ENCODE data around the gene UBE2QL1.

UBE2QL1 gene

DNA sequence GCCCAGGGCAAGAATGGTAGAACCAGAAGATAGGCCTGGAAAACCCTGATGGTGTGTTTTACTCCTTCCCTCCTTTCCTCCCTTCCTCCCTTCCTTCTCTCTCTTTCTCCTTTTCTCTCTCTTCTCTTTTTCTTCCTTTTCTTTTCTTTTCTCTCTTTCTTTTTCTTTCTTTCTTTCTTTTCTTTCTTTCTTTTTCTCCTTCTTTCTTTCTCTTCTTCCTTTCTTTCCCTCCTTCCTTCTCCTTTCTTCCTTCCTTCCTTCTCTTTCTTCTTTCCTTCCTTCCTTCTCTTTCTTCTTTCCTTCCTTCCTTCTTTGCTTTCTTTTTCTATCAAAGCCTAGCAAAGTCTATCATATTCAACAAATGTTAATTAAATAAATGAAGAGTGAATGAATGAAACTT lies 24.0 kb upstream of the UBE2QL1 start:
- FAIRE-seq, result no peak
- DNase-seq (ENCODE audit: insufficient read length, low spot score), result no peak

DNA sequence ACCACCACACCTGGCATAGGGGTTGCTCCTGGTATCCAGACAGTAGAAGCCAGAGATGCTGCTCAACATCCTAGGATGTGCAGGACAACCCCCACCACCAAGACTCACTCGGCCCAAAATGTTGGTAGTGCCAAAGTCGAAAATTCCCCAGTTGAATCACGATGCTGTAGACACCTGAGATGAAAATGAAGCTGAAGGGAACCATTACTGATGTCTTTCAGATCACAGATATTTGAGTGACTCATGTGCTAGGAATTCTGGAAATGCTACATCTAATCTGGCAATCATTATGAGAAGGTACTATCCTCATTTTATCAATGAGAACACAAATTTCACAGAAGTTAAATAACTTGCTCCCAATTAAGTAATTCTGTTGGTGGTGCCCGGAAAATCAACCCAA lies 21.0 kb upstream of the UBE2QL1 start:
- DNase-seq (ENCODE audit: insufficient read length, low spot score) (no peak), FAIRE-seq (no peak)

DNA sequence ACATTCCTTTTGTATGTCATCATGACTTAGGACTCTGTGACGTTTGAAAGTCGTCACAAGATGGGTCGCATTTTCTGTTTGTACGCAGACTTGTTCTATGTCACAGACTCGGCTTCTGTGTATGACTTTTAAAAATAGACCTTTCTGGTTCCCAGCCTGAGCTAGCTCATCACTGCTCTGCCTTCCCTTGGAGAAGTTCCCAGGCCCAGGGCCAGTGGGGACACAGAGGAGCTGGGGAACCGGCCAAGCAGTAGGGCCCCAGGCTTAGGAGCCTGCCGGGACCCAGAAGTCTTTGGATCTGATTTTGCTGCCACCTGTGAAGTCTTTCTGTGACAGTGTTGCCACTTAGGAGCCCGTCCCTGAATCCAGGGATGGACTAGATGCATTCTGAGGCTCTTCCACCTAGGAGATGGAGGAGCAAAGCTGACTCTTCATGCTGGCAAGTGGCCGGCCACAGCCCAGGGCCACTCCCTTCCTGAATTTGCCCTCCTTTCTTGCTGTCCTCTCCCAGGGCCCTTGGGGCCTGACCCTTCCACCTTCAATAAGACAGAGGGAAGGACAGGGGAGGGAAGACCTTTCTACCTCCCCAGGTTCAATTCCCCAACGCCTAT lies 18.1 kb upstream of the UBE2QL1 start:
- no peak for DNase-seq (ENCODE audit: insufficient read length, low spot score)
- no peak for FAIRE-seq

DNA sequence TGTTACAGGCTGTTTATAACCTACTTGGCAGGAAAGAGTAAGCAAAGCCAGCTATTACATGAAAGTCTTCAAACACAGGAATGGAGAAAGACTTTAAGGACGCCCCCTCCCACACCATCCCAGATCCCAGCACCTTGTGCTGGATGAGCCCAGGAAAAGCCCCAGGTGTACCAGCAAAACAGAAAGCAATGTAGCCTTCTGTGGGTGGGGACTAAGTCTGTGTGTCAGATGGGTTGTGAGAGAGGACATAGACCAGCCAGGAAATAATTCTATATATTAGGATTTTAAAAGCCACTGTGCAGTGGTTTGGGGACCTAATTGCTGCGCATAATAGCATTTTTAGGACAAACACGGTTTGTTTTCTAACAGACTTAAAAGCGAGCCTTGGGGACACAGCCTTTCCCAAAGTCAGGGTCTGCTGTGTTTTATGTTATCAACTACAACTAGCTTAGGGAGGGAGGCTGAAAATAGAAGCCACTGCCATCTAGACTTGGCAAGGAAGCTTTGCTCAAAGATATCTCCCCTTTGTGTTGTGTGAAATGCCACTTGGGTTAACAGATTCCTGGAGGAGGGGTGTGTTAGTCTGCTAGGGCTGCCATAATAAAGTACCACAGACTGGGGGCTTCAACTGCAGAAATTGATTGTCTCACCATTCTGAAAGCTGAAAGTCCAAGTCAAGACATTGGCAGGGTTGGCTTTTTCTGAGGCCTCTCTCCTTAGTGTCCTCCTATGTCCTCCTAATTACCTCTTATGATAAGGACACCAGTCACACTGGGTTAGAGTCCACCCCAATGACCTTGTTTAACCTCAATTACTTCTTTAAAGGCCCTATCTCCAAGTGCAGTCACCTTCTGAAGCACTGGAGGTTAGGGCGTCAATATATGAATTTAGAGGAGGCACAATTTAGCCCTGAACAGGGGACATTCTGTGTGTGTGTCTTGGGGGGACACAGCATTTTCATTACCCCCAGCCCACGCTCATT lies 17.2 kb upstream of the UBE2QL1 start:
- FAIRE-seq, result no peak
- no peak for DNase-seq (ENCODE audit: insufficient read length, low spot score)

DNA sequence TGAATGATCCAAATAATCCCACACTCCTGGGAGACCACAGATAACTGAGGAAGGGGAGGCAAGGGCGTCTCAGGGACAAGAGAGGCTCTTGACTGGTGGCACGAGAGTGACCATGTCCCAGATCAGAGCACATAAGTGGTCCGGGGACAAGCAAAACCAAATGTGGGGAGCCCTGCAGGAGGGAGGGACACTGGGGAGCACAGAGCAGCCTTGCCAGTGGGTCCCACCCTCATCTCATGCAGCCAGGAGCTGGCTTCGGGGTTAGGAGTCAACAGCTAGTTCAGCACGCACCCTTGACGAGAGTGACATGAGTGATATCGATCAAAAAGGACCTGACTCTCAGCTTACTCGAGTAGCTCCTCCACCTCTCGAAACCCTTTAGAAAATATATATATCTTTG lies 16.5 kb upstream of the UBE2QL1 start:
- FAIRE-seq (peak; percentile 9), DNase-seq (ENCODE audit: insufficient read length, low spot score) (no peak)

DNA sequence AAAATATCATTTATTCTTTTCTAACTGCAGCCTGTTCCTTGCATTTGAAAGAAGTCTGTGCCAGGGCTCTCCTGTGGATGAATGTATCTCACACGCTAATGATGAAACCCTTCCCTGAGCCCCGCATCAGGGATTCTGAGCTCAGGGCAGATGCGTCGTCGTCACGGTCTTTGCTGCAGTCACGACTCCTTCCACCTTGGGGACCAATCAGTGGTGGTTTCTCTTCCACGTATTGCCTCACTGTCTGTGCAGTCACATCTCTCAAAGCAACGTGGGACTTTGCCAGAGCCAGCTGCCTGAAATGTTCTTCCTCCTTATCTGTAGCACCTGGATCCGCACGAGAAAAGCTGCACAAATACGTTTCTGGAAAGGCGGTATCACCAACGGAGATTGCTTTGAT lies 13.9 kb upstream of the UBE2QL1 start:
- no peak for DNase-seq (ENCODE audit: insufficient read length, low spot score)
- FAIRE-seq, result no peak

DNA sequence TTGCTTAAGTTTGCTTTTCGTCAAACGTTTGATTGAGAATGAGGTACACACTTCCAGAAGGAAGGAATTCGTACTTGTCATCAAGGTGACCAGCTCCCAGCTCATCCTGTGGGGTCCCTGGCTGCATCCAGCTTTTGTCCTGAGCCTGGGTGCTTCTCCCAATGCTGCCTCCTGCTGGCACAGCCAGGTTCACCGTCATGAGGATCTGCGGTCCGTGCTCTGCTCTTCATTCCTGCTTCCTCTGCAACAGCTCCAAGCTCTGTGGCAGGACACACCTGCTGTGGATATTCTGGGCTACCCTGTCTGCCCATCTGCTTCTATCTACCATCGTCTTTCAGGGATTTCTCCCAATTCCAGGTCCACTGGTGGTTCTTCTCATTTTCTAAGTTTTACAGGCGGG lies 13.3 kb upstream of the UBE2QL1 start:
- DNase-seq (ENCODE audit: insufficient read length, low spot score) (no peak), FAIRE-seq (peak; percentile 4)

DNA sequence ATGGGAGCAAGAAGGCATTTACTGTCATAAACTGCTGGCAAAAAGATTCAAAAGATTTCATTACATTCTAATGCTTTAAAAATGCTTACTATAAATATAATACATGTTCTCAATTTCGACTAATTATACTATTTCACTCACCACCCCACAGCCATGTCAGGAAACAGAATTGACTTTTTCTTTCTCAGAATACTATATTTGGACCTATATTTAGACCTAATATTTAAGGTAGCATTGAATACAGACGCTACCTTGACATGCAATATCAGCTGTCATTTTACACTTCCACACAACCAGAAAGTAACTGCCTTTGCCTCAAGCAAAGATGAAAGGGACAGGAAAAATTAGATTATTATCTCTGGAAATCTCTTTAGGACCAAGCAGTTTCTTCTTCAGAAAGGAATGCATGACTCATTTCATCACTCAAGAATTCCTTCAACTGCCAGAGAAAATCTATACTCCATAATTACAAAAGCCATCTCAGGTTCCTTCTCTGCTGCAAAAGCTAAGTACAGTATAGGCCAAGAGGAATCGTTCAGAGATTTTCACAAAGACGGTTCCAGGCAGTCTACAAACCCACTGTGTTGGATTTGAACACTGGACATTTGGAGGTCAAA lies 11.8 kb upstream of the UBE2QL1 start:
- DNase-seq (ENCODE audit: insufficient read length, low spot score), result peak; percentile 76
- FAIRE-seq, result peak; percentile 16

DNA sequence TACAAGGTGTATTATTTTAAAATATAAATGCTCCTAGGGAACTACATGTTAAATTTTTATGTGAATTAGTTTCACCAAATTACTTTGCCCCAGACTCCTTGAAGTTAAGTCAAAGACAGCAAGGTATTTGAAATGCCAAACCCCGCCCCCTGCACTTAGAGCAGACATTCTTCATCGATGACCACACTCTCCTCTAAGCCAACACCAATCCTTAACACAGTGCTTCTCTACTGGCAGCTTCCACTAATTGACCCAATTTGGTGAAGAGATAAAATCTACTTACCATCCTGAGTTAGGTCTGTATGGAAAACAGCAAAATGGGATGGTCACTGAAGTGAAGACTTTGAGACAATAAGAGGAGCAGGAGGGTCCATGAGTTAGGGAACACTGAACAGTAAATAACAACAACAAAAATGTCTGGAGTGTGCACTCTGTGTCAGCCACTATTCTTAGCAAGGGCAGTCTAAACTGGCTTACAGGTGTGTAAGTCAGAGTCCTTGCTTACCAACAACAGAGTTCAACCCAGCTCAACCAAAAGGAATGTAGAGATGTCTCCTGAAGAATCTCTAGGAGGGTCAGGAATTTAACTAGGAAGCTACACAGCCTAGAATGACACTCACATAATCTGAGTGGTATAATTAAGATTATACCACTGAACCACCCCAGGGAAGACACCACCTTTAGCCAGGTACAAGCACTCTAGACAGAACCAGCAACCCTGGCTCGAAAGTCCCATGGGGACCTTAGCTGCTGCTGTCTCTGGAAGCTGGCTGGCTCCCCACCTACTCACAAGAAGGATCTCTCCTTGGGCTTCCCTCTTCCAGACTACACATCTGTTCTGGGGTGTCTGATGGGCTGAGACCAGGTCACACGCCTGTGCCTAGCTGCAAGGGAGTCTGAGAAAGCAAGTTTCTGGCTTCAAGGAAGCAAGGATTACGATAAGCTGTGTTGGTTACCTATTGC lies 8.8 kb upstream of the UBE2QL1 start:
- FAIRE-seq (peak; percentile 72), DNase-seq (ENCODE audit: insufficient read length, low spot score) (no peak)

DNA sequence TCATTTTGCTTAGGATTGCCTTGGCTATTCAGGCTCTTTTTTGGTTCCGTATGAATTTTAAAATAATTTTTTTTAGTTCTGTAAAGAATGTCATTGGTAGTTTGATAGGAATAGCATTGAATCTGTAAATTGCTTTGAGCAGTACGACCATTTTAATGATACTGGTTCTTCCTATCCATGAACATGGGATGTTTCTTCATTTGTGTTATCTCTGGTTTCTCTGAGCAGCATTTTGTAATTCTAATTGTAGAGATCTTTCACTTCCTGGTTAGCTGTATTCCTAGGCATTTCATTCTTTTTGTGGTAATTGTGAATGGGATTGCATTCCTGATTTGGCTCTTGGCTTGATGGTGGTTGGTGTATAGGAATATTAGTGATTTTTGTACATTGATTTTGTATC lies 6.3 kb upstream of the UBE2QL1 start:
- FAIRE-seq, result no peak
- DNase-seq (ENCODE audit: insufficient read length, low spot score), result no peak

DNA sequence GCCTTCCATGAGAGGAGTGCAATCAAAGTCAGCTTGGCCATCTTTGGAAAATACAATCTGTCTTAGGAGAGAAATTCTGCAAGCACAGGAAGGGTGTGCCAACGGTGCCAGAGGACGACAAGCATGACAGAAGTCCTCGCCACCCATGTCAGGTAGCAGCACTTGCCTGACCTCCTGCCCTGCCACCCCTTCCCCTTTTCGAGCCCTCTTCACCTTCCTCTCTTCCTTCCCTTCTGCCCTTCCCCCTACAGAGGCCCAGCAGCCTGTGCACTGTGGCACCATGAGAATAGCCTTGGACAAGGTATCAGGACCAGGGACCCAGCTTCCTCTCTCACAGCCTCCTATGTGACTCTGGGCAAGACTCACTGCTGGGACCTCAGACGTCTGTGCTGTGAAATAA lies 5.3 kb upstream of the UBE2QL1 start:
- no peak for DNase-seq (ENCODE audit: insufficient read length, low spot score)
- no peak for FAIRE-seq

DNA sequence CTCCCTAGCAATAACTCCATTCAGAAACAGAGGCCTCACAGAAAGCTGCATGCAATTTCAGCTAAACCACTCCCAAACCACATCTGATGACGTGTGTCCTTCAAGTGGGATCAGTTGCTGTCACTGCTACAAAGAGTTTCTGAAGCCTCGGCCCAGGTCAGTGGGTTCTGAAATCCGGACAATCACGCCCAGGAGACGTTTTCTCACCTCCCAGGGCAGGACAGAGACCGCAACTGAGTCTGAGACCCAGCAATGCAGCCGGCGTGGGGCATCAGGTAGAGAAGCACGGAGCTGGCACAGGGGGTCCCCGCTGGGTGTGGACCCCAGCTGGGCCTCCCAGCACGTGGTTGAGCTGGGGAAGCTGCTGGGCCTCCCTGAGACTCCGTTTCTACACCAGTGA lies 2.6 kb upstream of the UBE2QL1 start:
- FAIRE-seq (no peak), DNase-seq (ENCODE audit: insufficient read length, low spot score) (no peak)

DNA sequence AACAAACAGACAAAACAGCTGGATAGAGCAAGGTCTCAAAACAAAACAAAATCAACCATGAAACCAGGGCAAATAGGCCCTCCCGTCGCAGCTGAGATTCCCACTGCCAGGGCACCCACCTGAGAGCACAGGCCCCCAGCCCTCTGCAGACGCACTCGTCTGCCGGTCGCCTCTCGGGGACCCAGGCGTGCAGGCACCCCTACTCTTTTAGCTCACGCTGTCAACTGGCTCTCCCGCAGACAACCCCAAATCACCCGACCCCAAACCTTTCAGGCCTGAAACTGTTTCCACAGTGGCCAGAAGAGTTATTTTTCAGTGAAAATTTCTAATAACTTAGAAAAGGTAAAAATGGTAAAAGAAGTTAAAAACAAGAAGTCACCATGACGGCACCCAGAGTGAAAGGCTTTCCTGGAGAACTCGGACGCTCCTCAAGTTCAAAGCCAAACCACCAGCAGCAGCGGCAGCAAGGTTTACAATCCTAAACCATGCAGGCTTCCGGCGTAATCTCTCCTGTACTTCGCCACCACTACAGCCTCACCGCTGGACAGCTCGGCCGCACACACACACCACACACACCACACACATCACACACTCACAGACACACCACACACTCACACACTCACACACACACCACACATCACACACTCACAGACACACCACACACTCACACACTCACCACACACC lies 1.9 kb upstream of the UBE2QL1 start:
- DNase-seq (ENCODE audit: insufficient read length, low spot score) (no peak), FAIRE-seq (no peak)

DNA sequence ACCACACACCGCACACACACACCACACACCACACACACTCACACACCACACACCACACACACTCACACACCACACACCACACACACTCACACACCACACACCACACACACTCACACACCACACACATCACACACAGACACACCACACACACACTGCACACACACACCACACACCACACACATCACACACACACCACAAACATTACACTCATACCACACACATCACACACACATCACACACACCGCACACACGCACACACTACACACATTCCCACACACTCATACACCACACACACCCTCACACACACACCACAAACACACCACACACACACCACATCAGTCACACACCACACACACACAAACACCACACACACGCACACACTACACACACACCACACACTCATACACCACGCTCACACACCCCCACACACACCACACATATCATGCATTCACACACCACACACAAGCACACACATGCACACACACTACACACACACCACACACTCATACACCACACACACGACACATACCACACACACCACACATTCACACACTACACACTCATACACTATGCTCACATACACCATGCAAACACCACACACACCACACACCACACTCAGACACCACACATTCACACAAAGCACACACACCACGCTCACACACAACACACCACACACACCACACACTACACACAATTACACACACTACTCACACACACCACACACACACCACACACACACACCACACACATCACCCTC lies 1.1 kb upstream of the UBE2QL1 start:
- no peak for DNase-seq (ENCODE audit: insufficient read length, low spot score)
- FAIRE-seq, result peak; percentile 100

DNA sequence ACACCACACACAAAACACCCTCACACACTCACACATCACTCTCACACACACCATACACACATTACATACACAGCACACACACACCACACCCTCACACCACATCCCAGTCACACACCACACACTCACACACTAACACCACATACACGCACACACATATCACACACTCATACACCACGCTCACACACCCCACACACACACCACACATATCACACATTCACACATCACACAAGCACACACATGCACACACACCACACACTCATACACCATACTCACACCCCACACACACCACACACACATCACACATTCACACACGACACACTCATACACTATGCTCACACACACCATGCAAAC lies 543 bp upstream of the UBE2QL1 start:
- no peak for DNase-seq (ENCODE audit: insufficient read length, low spot score)
- no peak for FAIRE-seq

DNA sequence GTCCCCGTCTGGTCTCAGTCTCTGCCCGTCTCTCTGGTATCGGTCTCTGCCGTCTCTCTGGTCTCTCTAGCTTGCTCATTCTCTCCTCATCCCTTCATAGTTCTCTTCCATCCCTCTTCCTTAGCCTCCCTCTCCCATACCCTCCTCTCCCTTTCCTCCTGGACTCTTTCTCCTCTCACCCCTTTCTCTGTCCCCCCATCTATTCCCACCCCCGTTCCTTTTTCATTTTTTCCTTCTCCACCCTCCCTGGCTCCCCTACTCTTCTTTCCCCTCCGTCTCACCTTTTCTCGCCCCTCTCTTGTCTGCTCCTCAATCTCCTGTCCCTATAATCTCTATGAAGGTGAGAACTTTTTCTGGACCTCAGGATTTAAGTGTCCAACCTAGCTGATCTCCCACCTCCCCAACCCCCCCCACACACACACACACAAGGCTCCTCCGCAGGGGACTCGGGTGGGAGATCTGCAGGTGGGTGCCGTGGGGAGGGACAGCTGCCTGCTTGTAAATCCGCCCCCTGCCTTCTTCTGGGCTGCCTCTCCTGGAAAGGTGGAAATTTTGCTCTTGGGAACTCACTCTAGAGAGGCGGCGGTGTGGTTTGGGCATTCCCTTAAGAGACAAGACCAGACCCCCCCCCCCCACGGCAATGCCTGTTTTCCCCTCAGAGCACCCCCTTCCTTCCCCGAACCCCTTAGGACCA lies 953 bp downstream of the UBE2QL1 start:
- FAIRE-seq, result no peak
- no peak for DNase-seq (ENCODE audit: insufficient read length, low spot score)

DNA sequence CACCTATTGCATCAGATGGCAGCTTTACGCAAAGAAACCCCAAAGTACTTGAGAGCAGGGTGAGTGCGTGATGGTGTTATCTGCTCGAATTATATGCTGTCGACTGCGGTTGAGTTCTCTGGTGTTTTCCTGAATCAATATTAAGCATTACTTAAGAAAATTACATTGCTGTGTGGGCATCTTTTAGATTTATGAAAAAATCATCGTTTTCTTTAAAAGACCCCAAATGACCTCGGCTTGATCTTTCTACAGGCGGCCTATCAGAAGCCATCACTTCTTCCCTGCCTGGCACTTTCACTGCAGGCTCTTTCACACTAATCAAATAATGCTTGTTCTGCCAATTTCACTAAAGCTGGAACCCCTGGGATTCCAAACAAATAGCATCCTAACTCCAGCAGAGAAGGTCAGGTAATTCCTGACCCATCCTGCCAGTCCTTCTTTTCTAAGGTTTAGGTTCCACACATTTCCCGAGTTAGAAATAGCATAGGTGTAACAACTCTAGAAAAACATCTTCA lies 1.7 kb downstream of the UBE2QL1 start:
- DNase-seq (ENCODE audit: insufficient read length, low spot score), result no peak
- FAIRE-seq, result no peak

DNA sequence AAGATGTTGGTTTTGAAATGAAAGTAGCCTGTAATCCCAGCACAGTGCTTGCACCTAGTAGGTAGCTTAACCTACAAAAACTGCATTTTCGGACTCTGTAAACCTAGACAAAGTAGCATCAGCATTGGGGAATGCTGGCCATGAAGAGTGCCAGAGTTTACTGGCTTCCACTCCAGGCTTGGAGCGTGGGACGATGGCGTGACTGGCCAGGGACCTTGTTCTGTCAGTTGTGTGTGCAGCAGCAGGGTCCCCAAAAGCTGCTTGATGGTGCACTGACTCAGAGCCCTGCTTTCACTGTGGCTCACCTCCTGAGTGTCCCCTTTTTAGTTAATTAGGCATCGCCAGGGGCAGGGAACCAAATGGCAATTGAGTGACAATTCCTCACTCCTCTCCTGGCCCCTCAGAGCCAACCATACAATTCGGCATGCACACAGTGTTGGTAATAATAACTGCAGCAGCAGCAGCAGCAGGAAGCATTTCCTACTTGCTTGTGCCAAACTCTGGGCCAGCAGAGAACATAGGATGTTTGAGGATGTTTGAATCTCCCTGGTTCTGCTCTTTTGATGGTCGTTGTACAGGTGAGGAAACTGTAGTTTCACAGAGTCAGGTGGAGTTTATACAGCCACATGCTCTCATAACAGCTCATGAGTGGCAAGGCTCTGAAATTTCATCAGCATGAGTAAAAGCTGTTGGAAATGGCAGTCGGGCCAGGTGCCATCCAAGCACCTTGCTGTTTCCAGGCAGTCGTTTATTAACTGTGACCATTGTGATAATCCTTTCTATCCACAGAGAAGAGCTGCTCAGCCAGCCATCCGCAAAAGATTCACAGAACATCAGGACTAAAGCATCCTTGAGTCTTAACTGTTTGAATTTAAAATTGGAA lies 4.2 kb downstream of the UBE2QL1 start:
- FAIRE-seq (no peak), DNase-seq (ENCODE audit: insufficient read length, low spot score) (no peak)

Data from HTR-8/SVneo (cell line).